Colonic mucosa (tissue), 4 donors: ENCODE results near the gene ADGRG1. TPM values are rescaled to one million over a fixed set of nuclear protein-coding genes. Genes with fewer than 3 reads are reported as not detected.

Experiments
- DNase-seq: peaks from one replicate; pipeline ENCODE4 v3.0.0-alpha.2; 2020
- H3K27ac ChIP-seq: fragments of 200-600 bp; one replicate; pipeline ENCODE4 v1.8.0; 2021
- H3K27me3 ChIP-seq: fragments of 200-600 bp; one replicate; pipeline ENCODE4 v1.8.0; 2021
- H3K36me3 ChIP-seq: fragments of 200-600 bp; one replicate; pipeline ENCODE4 v1.8.0; 2021
- H3K4me1 ChIP-seq: fragments of 200-600 bp; one replicate; pipeline ENCODE4 v1.8.0; 2021; ENCODE audit warnings: mild to moderate bottlenecking
- H3K4me3 ChIP-seq: fragments of 200-600 bp; one replicate; pipeline ENCODE4 v1.8.0; 2021
- H3K9ac ChIP-seq, 2 donors: one replicate each; pipeline ENCODE4 v1.7.0; 2013; ENCODE audit warnings: control low read depth in 2 of 2, low read depth in 2 of 2, low read length in 2 of 2
- H3K9me3 ChIP-seq: fragments of 200-600 bp; one replicate; pipeline ENCODE4 v1.8.0; 2021
- CTCF ChIP-seq: fragments of 200-600 bp; IDR thresholded peaks from one replicate; pipeline ENCODE4 v1.8.0; 2022; ENCODE audit warnings: antibody characterized with exemption, mild to moderate bottlenecking
- intact Hi-C: fragments of 100-400 bp; cut with DNase I; formaldehyde crosslinking; loops from one replicate; pipeline ENCODE4 v1.14.1; 2022
- total RNA-seq, 2 donors: library from RNA; stranded (reverse); fragmentation: NEBNext Ultra II Directional in 1 of 2; extraction: Animal tissue kit (Norgen Biotek cat#: 25700) in 1 of 2; gene quantifications; one replicate each; pipeline ENCODE4 v1.2.1, GENCODE V29; 2021
- donor health status: healthy.
- donor health status: DM: no; HTN: no; CAD: no.
- donor health status: DM: no; HTN: no; CAD: no.

ADGRG1 gene
- total RNA-seq, 2 donors from 2014 or later, result 68.9 to 126 TPM

- no peak overlapping the region for H3K4me3 ChIP-seq
- intact Hi-C loops, result no loop called here
- peak; percentile 15 for DNase-seq
- H3K4me1 ChIP-seq, result no peaks in the 10 kb centered on the region
- no peaks in the 10 kb centered on the region for H3K27me3 ChIP-seq
- no peak for TF ChIP-seq CTCF
- H3K36me3 ChIP-seq, result no peaks in the 10 kb centered on the region
- no peak overlapping the region for H3K9ac ChIP-seq
- H3K27ac ChIP-seq, result no peak overlapping the region
- no peaks in the 10 kb centered on the region for H3K9me3 ChIP-seq
Measured at GRCh38 chr16:57614944-57615343, 13.5 kb upstream of the ADGRG1 start.

GRCh38 chr16:57615813-57616212 lies 12.6 kb upstream of the ADGRG1 start:
- TF ChIP-seq CTCF, result no peak
- no peaks in the 10 kb centered on the region for H3K27me3 ChIP-seq
- no peaks in the 10 kb centered on the region for H3K4me1 ChIP-seq
- H3K36me3 ChIP-seq, result no peaks in the 10 kb centered on the region
- H3K4me3 ChIP-seq, result no peak overlapping the region
- H3K9me3 ChIP-seq, result no peaks in the 10 kb centered on the region
- no peak overlapping the region for H3K27ac ChIP-seq
- H3K9ac ChIP-seq, result no peak overlapping the region
- peak; percentile 39 for DNase-seq
- intact Hi-C loops, result no loop called here

- no peak overlapping the region for H3K27ac ChIP-seq
- intact Hi-C loops, result no loop called here
- no peaks in the 10 kb centered on the region for H3K36me3 ChIP-seq
- no peaks in the 10 kb centered on the region for H3K27me3 ChIP-seq
- H3K9ac ChIP-seq, result no peak overlapping the region
- H3K4me3 ChIP-seq, result no peak overlapping the region
- no peak for TF ChIP-seq CTCF
- DNase-seq, result peak; percentile 18
- H3K4me1 ChIP-seq, result no peaks in the 10 kb centered on the region
- H3K9me3 ChIP-seq, result no peaks in the 10 kb centered on the region
Measured at GRCh38 chr16:57616241-57616640, 12.2 kb upstream of the ADGRG1 start.

- DNase-seq, result peak; percentile 10
- Histone ChIP-seq H3K27me3 (no peaks in the 10 kb centered on the region), H3K27ac (no peak overlapping the region), H3K9ac (no peak overlapping the region), H3K4me1 (no peaks in the 10 kb centered on the region), H3K36me3 (no peaks in the 10 kb centered on the region), H3K4me3 (no peak overlapping the region), H3K9me3 (no peaks in the 10 kb centered on the region)
- intact Hi-C loops, result no loop called here
- no peak for TF ChIP-seq CTCF
Measured at GRCh38 chr16:57616876-57617275, 11.6 kb upstream of the ADGRG1 start.

GRCh38 chr16:57617604-57618111 lies 10.8 kb upstream of the ADGRG1 start:
- Histone ChIP-seq H3K27me3 (no peaks in the 10 kb centered on the region), H3K9ac (no peak overlapping the region), H3K4me1 (no peaks in the 10 kb centered on the region), H3K27ac (no peak overlapping the region), H3K9me3 (no peaks in the 10 kb centered on the region), H3K4me3 (no peak overlapping the region), H3K36me3 (no peaks in the 10 kb centered on the region)
- intact Hi-C loops, result no loop called here
- TF ChIP-seq CTCF, result no peak
- peak; percentile 17 for DNase-seq
